ENCODE results near the gene LRFN4.

- TF ChIP-seq CTCF (IDR thresholded peaks at IDR 0.05) (no peak), REST (IDR thresholded peaks at IDR 0.05; ENCODE audit: insufficient read depth in 1 of 2, low read depth in 2 of 2, low read length in 1 of 2) (no peak)
Observed at GRCh38 chr11:66858186-66858938, 1.5 kb downstream of the LRFN4 start.
